HPDE6-E6E7 (cell line): Measurements from ENCODE around the gene ZSCAN10.
A peak's percentile ranks its signal among the peaks of the same experiment; 100 is the strongest.
"Not testable (repeated sequence)": the region's sequence is repeated elsewhere in the genome, so short reads cannot be mapped to it uniquely, and the experiment has no call there.

Experiments used
- DNase-seq: peaks from one replicate; pipeline ENCODE4 v3.0.0; 2011; ENCODE audit warnings: missing footprints; ENCODE audit errors: extremely low spot score

ZSCAN10 gene

GRCh38 chr16:3085868-3086595 lies 13.1 kb downstream of the ZSCAN10 start:
- no peak for DNase-seq

GRCh38 chr16:3084969-3085670 lies 14.0 kb downstream of the ZSCAN10 start:
- no peak for DNase-seq

- no peak for DNase-seq
Observed at GRCh38 chr16:3084491-3084890, 14.6 kb downstream of the ZSCAN10 start.

GRCh38 chr16:3083408-3083807 lies 15.7 kb downstream of the ZSCAN10 start:
- DNase-seq, result not testable (repeated sequence)

GRCh38 chr16:3081957-3082356 lies 17.1 kb downstream of the ZSCAN10 start:
- DNase-seq, result not testable (repeated sequence)

- no peak for DNase-seq
Observed at GRCh38 chr16:3080024-3080423, 19.1 kb downstream of the ZSCAN10 start.

GRCh38 chr16:3076577-3076976 lies 22.5 kb downstream of the ZSCAN10 start:
- DNase-seq, result no peak

GRCh38 chr16:3075946-3076345 lies 23.1 kb downstream of the ZSCAN10 start:
- not testable (repeated sequence) for DNase-seq

GRCh38 chr16:3075523-3075915 lies 23.6 kb downstream of the ZSCAN10 start:
- DNase-seq, result no peak

GRCh38 chr16:3074860-3075522 lies 24.1 kb downstream of the ZSCAN10 start:
- DNase-seq, result no peak

- no peak for DNase-seq
Observed at GRCh38 chr16:3073448-3073847, 25.6 kb downstream of the ZSCAN10 start.

GRCh38 chr16:3072576-3073263 lies 26.4 kb downstream of the ZSCAN10 start:
- DNase-seq, result not testable (repeated sequence)

- not testable (repeated sequence) for DNase-seq
Observed at GRCh38 chr16:3072148-3072547, 26.9 kb downstream of the ZSCAN10 start.

GRCh38 chr16:3071655-3072054 lies 27.4 kb downstream of the ZSCAN10 start:
- no peak for DNase-seq

- DNase-seq, result no peak
Observed at GRCh38 chr16:3070608-3071111, 28.4 kb downstream of the ZSCAN10 start.

GRCh38 chr16:3069146-3069545 lies 29.9 kb downstream of the ZSCAN10 start:
- DNase-seq, result not testable (repeated sequence)

GRCh38 chr16:3068487-3068886 lies 30.6 kb downstream of the ZSCAN10 start:
- no peak for DNase-seq

GRCh38 chr16:3066440-3066748 lies 32.7 kb downstream of the ZSCAN10 start:
- DNase-seq, result no peak

- no peak for DNase-seq
Observed at GRCh38 chr16:3065742-3066439, 33.2 kb downstream of the ZSCAN10 start.

- DNase-seq, result peak; percentile 78
Observed at GRCh38 chr16:3065069-3065741, 33.9 kb downstream of the ZSCAN10 start, which contains the start of gene IL32. Gene IL32, plus strand, starts transcription at chr16:3065640. Its CDS starts 172 bp downstream, at chr16:3065812.
